Endothelial cell of umbilical vein (primary cell): ENCODE measurements around the gene TFF3.

Source experiments
- CTCF ChIP-seq, 2 donors: IDR thresholded peaks; 1 replicate in 1 of 2; 2 replicates in 1 of 2; pipeline ENCODE4 v1.5.1; 2011; ENCODE audit warnings: low read length in 2 of 2, mild to moderate bottlenecking in 2 of 2, moderate library complexity in 2 of 2, control low read depth in 1 of 2, inconsistent platforms in 1 of 2, low read depth in 1 of 2; ENCODE audit not compliant: insufficient read depth in 1 of 2; ENCODE audit errors: extremely low read depth in 1 of 2
- EZH2 ChIP-seq: IDR thresholded peaks from 2 replicates; pipeline ENCODE4 v1.6.1; 2012; ENCODE audit warnings: borderline replicate concordance, low read depth, mild to moderate bottlenecking, moderate library complexity, low read length, inconsistent platforms; ENCODE audit not compliant: severe bottlenecking
- FOS ChIP-seq: IDR thresholded peaks from 2 replicates; pipeline ENCODE4 v1.6.1; 2011; ENCODE audit warnings: mild to moderate bottlenecking, low read length, moderate library complexity, borderline replicate concordance; ENCODE audit not compliant: insufficient read depth
- GATA2 ChIP-seq: IDR thresholded peaks from 2 replicates; pipeline ENCODE4 v1.7.0; 2011; ENCODE audit warnings: low read depth, mild to moderate bottlenecking, moderate library complexity, mixed read lengths, low read length; ENCODE audit not compliant: insufficient read length, insufficient read depth
- JUN ChIP-seq: IDR thresholded peaks from 2 replicates; pipeline ENCODE4 v1.6.1; 2011; ENCODE audit warnings: borderline replicate concordance, low read depth; ENCODE audit not compliant: insufficient read length, insufficient read depth
- MAX ChIP-seq: IDR thresholded peaks from 2 replicates; pipeline ENCODE4 v1.6.1; 2011; ENCODE audit not compliant: insufficient read depth, insufficient read length
- MYC ChIP-seq: IDR thresholded peaks from one replicate; pipeline ENCODE4 v1.6.1; 2011; ENCODE audit warnings: mild to moderate bottlenecking, low read depth, low read length
- POLR2A ChIP-seq: IDR thresholded peaks from 2 replicates; pipeline ENCODE4 v1.6.1; 2012; ENCODE audit warnings: low read depth, mild to moderate bottlenecking, control low read depth, low read length
- POLR2AphosphoS5 ChIP-seq: IDR thresholded peaks from 2 replicates; pipeline ENCODE4 v1.6.1; 2012; ENCODE audit warnings: low read depth, mild to moderate bottlenecking, control low read depth, low read length, moderate library complexity; ENCODE audit not compliant: insufficient read depth

GRCh38 chr21:42279888-42280287 lies 35.3 kb downstream of the TFF3 start:
- TF ChIP-seq CTCF (IDR thresholded peaks at IDR 0.05; ENCODE audit: extremely low read depth in 1 of 2, insufficient read depth in 1 of 2, low read depth in 1 of 2, low read length in 2 of 2), result no peak
- no peak for TF ChIP-seq POLR2A
- TF ChIP-seq POLR2AphosphoS5, result no peak
- no peak for TF ChIP-seq EZH2
- TF ChIP-seq MYC, result no peak
- no peak for TF ChIP-seq MAX
- no peak for TF ChIP-seq JUN
- no peak for TF ChIP-seq GATA2
- no peak for TF ChIP-seq FOS
